Stimulated activated CD4-positive, alpha-beta T cell treated with anti-CD3 and anti-CD28 coated beads, TNF-alpha, amount 100 ng/mL, for 1 hour (primary cell): ENCODE data around the gene TTC24.

Experiments
- DNase-seq, 3 donors: peaks; one replicate each; pipeline ENCODE4 v3.0.0-alpha.2; 2020; ENCODE audit warnings: low read depth in 3 of 3, low spot score in 1 of 3

The TTC24 gene

DNA sequence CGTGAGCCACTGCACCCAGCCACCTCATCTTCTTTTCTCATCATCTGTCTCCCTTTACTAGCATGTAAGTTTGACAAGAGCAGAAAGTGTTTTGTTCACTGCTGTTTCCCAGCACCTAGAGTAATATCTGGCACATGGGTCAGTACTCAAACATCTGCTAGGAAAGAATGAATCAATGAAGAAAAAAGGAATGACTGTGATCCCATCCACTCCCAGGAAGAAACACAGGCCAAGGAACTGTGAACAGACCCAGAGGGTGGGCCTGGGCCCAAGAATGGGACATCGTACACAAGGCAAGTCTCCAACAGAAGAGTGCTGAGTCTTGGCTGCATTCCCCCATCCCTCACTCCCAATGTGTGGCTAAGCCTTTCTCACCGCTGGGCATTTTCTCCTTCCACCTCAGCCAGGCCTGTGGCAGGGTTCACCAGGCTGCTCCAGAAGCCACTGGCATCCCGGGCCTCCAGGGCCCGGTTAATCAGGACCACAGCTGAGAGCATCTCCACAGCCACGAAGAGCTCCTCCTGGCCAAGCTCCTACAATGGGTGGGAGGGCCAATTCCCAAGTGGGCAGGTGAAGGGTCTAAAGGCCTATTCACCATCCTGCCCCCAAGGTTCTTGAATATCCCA is 25.6 kb upstream of the TTC24 start:
- DNase-seq, result no peak

GRCh38 chr1:156554971-156555370 is 24.6 kb upstream of the TTC24 start:
- DNase-seq, result no peak

- no peak for DNase-seq
Measured at GRCh38 chr1:156555715-156556114, 23.8 kb upstream of the TTC24 start.

GRCh38 chr1:156556354-156556753 is 23.2 kb upstream of the TTC24 start:
- DNase-seq, result no peak

GRCh38 chr1:156559086-156559796 is 20.3 kb upstream of the TTC24 start:
- DNase-seq, result no peak

- no peak for DNase-seq
Measured at GRCh38 chr1:156559797-156560385, 19.6 kb upstream of the TTC24 start.

DNA sequence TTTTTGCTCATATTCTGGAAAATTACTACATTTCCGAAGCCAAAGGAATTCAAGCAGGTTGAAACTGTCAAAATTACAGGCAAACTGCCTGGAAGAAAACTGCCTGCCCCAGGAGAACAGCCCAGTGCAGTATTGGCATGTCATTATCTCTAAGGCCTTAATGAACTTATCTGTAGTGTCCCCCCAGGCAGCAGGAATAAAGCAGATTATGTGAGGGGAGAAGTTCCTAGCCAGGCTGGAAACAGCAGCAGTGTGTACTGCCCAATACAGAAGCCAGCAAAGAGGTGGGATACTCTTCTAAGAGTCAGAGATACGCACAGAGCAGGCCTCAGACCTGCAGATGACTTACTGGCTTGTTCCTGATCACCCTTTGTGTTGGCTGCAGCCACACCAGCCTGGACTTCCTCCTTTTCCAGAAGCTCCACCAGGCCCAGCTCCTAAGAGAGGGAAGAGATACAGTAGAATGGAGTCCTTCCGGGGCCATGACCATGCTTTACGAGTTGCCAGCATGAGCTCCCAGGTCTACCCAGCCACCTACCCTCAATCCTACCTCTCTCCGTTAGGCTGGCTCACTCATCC is 18.8 kb upstream of the TTC24 start:
- no peak for DNase-seq

- no peak for DNase-seq
Measured at GRCh38 chr1:156565519-156565918, 14.0 kb upstream of the TTC24 start.

- no peak for DNase-seq
Measured at GRCh38 chr1:156566436-156566835, 13.1 kb upstream of the TTC24 start.

GRCh38 chr1:156571261-156571852 is 8.2 kb upstream of the TTC24 start:
- no peak for DNase-seq

DNA sequence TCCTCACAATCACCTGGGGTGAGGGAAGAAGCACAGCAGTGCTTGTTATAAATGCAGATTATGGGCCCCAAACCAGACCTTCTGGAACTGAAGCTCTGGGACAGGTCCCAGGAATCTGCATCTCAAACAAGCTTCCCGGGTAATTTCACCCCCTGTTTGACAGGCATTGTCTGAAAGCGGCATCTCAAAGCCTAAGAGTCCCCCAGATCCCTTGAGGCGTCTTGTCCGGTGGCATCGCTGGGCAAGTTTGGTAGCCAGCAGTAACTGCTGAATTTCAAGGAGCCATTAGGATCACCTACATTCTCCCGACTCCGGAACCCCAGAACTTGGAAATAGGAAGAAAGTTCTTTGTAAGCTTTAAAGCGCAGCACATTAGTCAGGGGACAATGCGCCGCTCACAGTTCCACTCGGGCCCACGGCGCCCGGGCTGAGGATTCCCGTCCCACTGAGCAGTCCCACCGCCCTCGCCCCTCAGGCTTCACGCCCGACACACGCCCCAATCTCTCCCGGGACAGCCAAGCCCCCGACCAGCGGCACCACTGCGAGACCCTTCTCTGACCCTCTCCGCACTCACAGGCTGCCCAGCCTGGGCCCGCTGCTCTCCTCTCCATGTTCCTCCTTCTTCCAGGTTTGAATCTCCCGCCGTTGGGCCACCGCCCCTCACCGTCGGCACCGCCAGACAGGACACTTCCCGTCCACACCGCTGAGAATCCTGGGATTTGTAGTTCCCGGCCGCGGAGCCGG is 7.4 kb upstream of the TTC24 start, which contains the start of gene IQGAP3:
TSS of gene IQGAP3 (minus strand) at position 647 of the 744 bp plus-strand sequence. CDS start at position 611, 36 bp downstream.
- peak; percentile 23 to 46 (median 36) for DNase-seq

DNA sequence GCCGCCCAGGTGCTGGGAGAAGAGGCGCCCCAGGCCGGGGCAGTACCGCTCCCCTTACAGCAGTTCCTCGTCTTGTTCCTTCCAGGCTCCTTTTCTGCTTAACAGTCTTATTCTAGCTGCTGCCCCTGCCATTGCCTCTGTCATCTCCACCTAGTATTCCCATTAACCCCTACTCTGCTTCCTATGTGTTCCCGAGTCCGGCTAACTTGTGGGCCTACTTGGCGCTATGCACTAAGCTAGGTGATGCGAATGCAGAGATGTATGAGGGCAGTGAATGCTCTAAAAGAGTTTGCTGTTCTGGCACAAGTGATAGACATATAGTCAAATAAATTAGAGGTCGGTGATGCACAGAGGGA is 6.9 kb upstream of the TTC24 start:
- DNase-seq, result no peak

DNA sequence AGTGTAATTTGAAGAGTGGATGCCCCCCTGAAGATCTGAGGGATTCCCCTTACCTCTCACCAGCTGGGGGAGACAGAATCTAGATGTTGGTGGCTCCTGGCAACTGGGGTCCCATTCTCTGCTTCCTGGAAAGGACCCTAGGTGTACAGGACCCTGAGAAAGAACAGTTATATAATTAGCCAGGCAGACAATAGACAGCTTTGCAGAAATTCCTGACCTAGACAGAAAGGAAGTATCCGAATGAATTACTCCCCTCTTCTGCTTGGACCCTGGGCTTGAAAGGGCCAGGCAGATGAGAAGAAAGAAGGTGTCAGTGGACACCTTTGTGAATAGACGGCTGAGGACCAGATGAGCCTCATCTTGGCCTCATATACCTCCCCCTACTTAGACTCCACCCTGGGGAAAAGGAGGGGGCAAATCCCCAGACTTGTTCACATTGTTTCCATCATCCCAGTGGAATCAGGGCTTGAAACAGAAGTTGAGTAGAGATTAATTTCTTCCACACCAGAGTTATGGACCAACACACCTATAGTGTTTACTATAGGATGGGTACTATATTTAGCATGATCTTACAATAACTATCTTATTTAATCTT is 5.4 kb upstream of the TTC24 start:
- DNase-seq, result no peak

DNA sequence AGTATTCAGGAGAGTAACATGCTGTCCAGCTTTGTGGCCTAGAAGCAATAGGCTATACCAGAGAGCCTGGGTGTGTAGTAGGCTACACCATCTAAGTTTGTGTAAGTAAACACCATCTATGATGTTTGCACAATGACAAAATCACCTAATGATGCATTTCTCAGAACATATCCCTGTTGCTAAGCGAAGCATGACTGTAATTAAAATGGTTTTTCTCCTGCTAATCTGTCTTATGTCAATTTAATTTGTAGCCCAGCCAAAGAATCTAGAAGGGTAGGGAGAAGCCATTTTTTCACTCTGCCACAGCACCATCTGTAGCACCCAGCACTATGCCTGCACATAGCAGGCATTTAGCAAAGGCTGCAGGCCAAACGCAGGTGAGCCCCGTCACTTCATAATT is 2.0 kb upstream of the TTC24 start:
- DNase-seq, result no peak

DNA sequence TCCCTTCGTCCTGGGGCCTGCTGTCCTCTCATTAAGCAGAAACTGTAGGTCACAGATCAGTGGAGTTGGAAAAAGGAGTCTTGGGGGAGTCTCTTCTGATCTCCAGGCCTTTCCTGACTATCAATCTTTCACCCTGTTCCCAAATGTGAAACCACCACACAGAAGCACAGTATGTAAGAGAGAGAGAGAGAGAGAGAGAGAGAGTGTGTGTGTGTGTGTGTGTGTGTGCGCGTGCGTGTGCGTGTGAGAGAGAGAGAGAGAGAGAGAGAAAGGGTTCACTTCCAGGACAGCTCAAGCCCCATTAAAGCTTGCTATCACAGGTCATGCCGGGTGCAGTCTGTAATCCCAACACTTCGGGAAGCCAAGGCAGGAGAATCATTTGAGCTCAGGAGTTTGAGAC is 1.5 kb upstream of the TTC24 start:
- no peak for DNase-seq

- no peak for DNase-seq
Measured at GRCh38 chr1:156581661-156582387, 2.3 kb downstream of the TTC24 start.

DNA sequence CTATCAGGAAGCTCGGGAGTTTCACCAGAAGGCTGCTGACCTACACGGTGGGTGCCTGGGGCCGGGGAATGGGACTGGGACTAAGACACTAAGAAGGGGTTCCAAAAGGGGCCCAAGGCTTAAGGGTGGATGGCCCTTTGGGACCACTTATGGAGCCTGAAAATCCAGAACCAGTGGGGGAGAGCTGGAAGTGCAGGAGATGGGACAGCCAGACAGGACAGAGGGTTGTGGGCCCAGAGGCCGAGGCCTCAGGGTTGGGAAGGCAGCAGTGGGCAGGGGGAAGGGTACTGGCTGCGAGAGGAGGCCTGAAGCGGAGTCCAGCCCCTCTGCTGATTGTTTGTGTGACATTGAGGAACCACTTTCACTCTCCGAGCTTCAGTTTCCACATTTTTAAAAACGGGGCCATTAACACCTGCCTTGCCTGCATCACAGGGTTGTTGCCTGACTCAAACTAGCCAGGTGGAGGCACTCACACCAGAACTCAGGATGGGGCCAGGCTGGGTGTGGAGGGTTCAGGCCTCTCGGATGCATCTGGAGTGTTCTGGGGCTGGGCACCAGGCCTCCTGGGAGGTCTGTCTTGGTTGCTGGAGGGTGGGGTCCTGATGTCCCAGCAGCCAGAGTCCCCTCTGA is 3.0 kb downstream of the TTC24 start:
- DNase-seq, result no peak

DNA sequence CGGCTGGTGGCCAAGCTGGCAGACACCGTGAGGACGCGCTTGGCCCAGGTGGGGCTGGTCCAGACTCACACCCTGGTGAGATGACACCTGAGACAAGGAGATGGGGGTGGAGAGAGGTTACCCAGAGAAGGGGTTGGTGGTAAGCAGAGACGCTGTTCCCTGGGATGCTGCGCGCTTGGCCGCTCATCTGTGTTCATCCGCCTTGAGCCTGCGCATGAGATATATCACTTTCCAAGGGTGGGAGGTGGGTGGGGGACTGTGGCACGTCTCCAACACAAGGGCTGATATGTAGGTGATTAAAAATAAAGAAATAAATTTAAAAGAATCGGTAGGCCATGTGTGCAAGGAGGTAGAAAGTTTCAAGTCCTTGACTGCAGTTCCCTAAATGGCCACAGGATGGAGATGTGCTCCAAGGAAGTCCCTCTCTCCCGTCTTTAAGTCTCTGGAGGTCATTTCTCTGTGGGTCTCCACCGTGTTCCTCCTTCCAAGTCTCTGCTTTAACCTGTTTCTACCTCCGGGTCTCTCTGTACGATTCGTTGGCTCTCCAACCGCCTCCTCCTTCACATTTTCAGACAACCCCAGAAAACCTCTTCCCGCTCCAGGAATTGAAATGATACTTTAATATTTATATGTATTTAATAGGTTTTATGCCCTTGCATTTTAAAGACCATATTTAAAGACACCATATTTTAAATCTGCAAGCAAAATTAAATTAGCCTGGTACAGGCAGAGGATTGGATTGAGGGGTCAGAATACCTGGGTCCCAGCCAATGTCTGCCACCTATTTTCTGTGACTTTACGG is 4.5 kb downstream of the TTC24 start:
- DNase-seq, result peak; percentile 44 to 51 (median 46)

DNA sequence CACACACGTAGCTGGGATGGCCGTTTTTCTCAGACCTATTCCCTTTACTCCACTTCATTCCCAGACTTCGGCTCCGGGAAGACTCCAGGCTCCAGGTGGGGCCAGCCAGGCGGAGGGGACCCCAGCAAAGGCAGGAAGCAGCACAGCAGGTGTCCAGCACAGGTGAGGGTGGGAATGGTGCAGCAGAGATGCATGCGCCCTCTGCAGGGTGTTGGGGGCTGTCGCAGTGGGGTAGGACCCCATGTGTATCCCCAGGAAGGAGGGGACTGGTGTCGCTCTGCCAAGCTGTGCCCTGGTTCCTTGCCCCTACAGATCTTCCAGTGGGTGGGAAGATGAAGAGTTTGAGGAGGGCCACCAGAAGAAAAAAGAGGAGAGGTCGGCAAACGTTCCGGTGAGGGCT is 5.3 kb downstream of the TTC24 start:
- DNase-seq, result no peak
